Measurements from ENCODE around the gene COL23A1.

GRCh38 chr5:178536541-178537466 is 53.4 kb downstream of the COL23A1 start:
- TF ChIP-seq POLR2A (IDR thresholded peaks at IDR 0.05) (no peak), CTCF (IDR thresholded peaks at IDR 0.05) (no peak)

All from gastroesophageal sphincter (tissue), 3 donors.